Suppressor macrophage (primary cell): ENCODE results near the gene TMEM209.
"Not testable (repeated sequence)": the region's sequence is repeated elsewhere in the genome, so short reads cannot be mapped to it uniquely, and the experiment has no call there.

Source experiments
- DNase-seq, 4 experiments: peaks; one replicate each; pipeline ENCODE4 v3.0.0-alpha.2; 2020 to 2022
- total RNA-seq, 17 experiments: gene quantifications; one replicate each; lab custom pipeline; 2026; ENCODE audit warnings: mixed read lengths in 6 of 17, inconsistent platforms in 3 of 17; lab: John Stamatoyannopoulos, UW

Gene TMEM209
- 9.1 to 37.0 (median 23.5) reads per million in 17 experiments for total RNA-seq

GRCh38 chr7:130205084-130205947 is at the start of gene TMEM209:
TSS of gene TMEM209 (minus strand) at chr7:130205406. CDS start at chr7:130205375, 31 bp downstream.
- DNase-seq, result peak; percentile 98 to 100 (median 98)

GRCh38 chr7:130254555-130254954 is 49.3 kb upstream of the TMEM209 start:
- DNase-seq, result no peak

GRCh38 chr7:130249626-130250025 is 44.4 kb upstream of the TMEM209 start:
- not testable (repeated sequence) for DNase-seq

GRCh38 chr7:130248842-130249241 is 43.6 kb upstream of the TMEM209 start:
- DNase-seq, result not testable (repeated sequence)

- DNase-seq, result not testable (repeated sequence)
These were observed 41.3 kb upstream of the TMEM209 start for GRCh38 chr7:130246491-130246890.

- DNase-seq, result not testable (repeated sequence)
These were observed 38.3 kb upstream of the TMEM209 start for GRCh38 chr7:130243486-130243885.

- peak; percentile 50 to 78 (median 66) for DNase-seq
These were observed 37.2 kb upstream of the TMEM209 start for GRCh38 chr7:130242198-130243014.

- DNase-seq, result no peak
These were observed 35.0 kb upstream of the TMEM209 start for GRCh38 chr7:130240240-130240639.

GRCh38 chr7:130236361-130236760 is 31.2 kb upstream of the TMEM209 start:
- DNase-seq, result not testable (repeated sequence)

GRCh38 chr7:130234078-130234477 is 28.9 kb upstream of the TMEM209 start:
- DNase-seq, result no peak

- DNase-seq, result no peak
These were observed 27.0 kb upstream of the TMEM209 start for GRCh38 chr7:130232209-130232608.

- no peak for DNase-seq
These were observed 26.6 kb upstream of the TMEM209 start for GRCh38 chr7:130231792-130232191.

- DNase-seq, result not testable (repeated sequence)
These were observed 24.8 kb upstream of the TMEM209 start for GRCh38 chr7:130229981-130230380.

GRCh38 chr7:130228840-130229502 is 23.8 kb upstream of the TMEM209 start:
- no peak for DNase-seq

- no peak for DNase-seq
These were observed 22.8 kb upstream of the TMEM209 start for GRCh38 chr7:130227883-130228575.

GRCh38 chr7:130226333-130226732 is 21.1 kb upstream of the TMEM209 start:
- no peak for DNase-seq

- DNase-seq, result not testable (repeated sequence)
These were observed 19.7 kb upstream of the TMEM209 start for GRCh38 chr7:130224923-130225322.

GRCh38 chr7:130224210-130224609 is 19.0 kb upstream of the TMEM209 start:
- DNase-seq, result no peak

GRCh38 chr7:130223646-130224045 is 18.4 kb upstream of the TMEM209 start:
- no peak for DNase-seq

GRCh38 chr7:130221746-130222145 is 16.5 kb upstream of the TMEM209 start:
- DNase-seq, result no peak

GRCh38 chr7:130219871-130220270 is 14.7 kb upstream of the TMEM209 start:
- DNase-seq, result no peak
